Measurements from ENCODE around the gene ORAI3. TPM values are rescaled to one million over a fixed set of nuclear protein-coding genes. Genes with fewer than 3 reads are reported as not detected.
A peak's percentile ranks its signal among the peaks of the same experiment; 100 is the strongest.

The ORAI3 gene
- total RNA-seq, 1 experiment from 2014 or later = 9.0 TPM

DNA sequence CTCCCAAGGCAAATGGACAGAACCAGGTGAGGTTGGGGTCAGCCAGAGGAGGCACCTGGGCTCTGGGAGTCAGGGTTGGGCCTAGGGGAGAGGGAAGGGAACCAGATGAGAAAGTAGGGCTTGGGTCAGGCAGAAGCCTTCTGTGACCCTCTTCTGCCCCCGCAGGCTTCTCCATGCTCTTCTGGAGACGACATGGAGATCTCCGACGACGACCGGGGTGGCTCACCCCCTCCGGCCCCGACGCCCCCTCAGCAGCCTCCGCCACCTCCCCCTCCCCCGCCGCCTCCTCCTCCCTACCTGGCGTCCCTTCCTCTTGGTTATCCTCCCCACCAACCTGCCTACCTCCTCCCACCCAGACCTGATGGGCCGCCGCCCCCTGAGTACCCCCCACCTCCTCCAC is 16.6 kb downstream of the ORAI3 start:
- no peak overlapping the region for H3K4me3 ChIP-seq (replicated peaks in 1 of 2; ENCODE audit: low read depth in 1 of 2, low read length in 2 of 2)
- H3K79me2 ChIP-seq (ENCODE audit: insufficient read depth, low read length) = peaks cover 6% of the 10 kb centered on the region; the same call in 1 of the 2 replicates
- H3K27ac ChIP-seq (ENCODE audit: low read depth, low read length) = no peak overlapping the region
- TF ChIP-seq, protein P1, sequence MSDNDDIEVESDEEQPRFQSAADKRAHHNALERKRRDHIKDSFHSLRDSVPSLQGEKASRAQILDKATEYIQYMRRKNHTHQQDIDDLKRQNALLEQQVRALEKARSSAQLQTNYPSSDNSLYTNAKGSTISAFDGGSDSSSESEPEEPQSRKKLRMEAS (IDR thresholded peaks at IDR 0.05) = no peak
- TF ChIP-seq, protein P2, sequence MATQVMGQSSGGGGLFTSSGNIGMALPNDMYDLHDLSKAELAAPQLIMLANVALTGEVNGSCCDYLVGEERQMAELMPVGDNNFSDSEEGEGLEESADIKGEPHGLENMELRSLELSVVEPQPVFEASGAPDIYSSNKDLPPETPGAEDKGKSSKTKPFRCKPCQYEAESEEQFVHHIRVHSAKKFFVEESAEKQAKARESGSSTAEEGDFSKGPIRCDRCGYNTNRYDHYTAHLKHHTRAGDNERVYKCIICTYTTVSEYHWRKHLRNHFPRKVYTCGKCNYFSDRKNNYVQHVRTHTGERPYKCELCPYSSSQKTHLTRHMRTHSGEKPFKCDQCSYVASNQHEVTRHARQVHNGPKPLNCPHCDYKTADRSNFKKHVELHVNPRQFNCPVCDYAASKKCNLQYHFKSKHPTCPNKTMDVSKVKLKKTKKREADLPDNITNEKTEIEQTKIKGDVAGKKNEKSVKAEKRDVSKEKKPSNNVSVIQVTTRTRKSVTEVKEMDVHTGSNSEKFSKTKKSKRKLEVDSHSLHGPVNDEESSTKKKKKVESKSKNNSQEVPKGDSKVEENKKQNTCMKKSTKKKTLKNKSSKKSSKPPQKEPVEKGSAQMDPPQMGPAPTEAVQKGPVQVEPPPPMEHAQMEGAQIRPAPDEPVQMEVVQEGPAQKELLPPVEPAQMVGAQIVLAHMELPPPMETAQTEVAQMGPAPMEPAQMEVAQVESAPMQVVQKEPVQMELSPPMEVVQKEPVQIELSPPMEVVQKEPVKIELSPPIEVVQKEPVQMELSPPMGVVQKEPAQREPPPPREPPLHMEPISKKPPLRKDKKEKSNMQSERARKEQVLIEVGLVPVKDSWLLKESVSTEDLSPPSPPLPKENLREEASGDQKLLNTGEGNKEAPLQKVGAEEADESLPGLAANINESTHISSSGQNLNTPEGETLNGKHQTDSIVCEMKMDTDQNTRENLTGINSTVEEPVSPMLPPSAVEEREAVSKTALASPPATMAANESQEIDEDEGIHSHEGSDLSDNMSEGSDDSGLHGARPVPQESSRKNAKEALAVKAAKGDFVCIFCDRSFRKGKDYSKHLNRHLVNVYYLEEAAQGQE (IDR thresholded peaks at IDR 0.05; ENCODE audit: low read depth) = no peak
- ChIA-PET RAD21 (ENCODE audit: low non-redundant PET in 1 of 2, low total read pairs in 2 of 2, uncharacterized antibody in 2 of 2, unreplicated experiment in 2 of 2) (no interaction called here), POLR2A (no interaction called here), CTCF (no interaction called here)
- H4K20me1 ChIP-seq (ENCODE audit: insufficient read depth) = no peaks in the 10 kb centered on the region
- ATAC-seq = peak; percentile 47
- no peak for DNase-seq (ENCODE audit: low read depth, low spot score)
- H3K36me3 ChIP-seq (ENCODE audit: control insufficient read depth in 1 of 2, insufficient read depth in 2 of 2, low read length in 2 of 2) = peaks cover 57 to 64% of the 10 kb centered on the region in 2 experiments
- intact Hi-C loops (cut with micrococcal nuclease) = no loop called here
- no peaks in the 10 kb centered on the region for H3K9me3 ChIP-seq (ENCODE audit: control insufficient read depth in 1 of 2, insufficient read depth in 1 of 2, low read depth in 1 of 2, low read length in 2 of 2)
- no peak overlapping the region for H2AFZ ChIP-seq (ENCODE audit: low read depth, low read length, poor library complexity, severe bottlenecking)
- H3K27me3 ChIP-seq (ENCODE audit: insufficient read depth, low read length) = no peaks in the 10 kb centered on the region
- no TSS peak for BruUV-seq (replicated peaks)
- no peaks in the 10 kb centered on the region for H3K9me2 ChIP-seq (ENCODE audit: insufficient read depth)
- no peak overlapping the region for H3K9ac ChIP-seq (ENCODE audit: low read length)
- no peak overlapping the region for H3K4me2 ChIP-seq (ENCODE audit: low read length)
- H3K4me1 ChIP-seq (ENCODE audit: control insufficient read depth in 1 of 2, insufficient read depth in 2 of 2, low read length in 2 of 2) = no peaks in the 10 kb centered on the region

DNA sequence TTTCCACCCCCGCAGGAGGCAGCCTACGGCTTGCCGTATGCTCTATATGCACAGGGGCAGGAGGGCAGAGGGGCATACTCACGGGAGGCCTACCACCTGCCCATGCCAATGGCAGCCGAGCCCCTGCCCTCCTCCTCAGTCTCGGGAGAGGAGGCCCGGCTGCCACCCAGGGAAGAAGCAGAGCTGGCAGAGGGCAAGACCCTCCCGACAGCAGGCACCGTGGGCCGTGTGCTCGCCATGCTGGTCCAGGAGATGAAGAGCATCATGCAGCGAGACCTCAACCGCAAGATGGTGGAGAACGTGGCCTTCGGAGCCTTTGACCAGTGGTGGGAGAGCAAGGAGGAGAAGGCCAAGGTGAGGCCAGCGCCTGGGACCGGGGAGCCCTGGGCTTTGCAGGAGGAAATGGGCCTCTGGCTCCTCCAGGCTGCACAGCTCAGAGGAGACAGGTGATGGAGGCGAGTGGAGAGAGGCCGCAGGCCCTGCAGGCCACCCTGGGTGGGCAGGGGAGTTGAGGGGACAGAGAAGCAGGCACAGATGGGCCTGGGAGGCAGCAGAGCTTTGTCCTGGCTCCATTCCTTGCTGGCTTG is 17.3 kb downstream of the ORAI3 start:
- Histone ChIP-seq H3K9ac (ENCODE audit: low read length) (no peak overlapping the region), H3K9me2 (ENCODE audit: insufficient read depth) (no peaks in the 10 kb centered on the region), H3K4me3 (replicated peaks in 1 of 2; ENCODE audit: low read depth in 1 of 2, low read length in 2 of 2) (no peak overlapping the region), H3K9me3 (ENCODE audit: control insufficient read depth in 1 of 2, insufficient read depth in 1 of 2, low read depth in 1 of 2, low read length in 2 of 2) (no peaks in the 10 kb centered on the region), H3K4me1 (ENCODE audit: control insufficient read depth in 1 of 2, insufficient read depth in 2 of 2, low read length in 2 of 2) (no peaks in the 10 kb centered on the region), H3K27me3 (ENCODE audit: insufficient read depth, low read length) (no peaks in the 10 kb centered on the region), H2AFZ (ENCODE audit: low read depth, low read length, poor library complexity, severe bottlenecking) (no peak overlapping the region), H3K27ac (ENCODE audit: low read depth, low read length) (no peak overlapping the region), H3K79me2 (ENCODE audit: insufficient read depth, low read length) (peaks cover 2% of the 10 kb centered on the region; the same call in 1 of the 2 replicates), H4K20me1 (ENCODE audit: insufficient read depth) (no peaks in the 10 kb centered on the region), H3K4me2 (ENCODE audit: low read length) (no peak overlapping the region), H3K36me3 (ENCODE audit: control insufficient read depth in 1 of 2, insufficient read depth in 2 of 2, low read length in 2 of 2) (peaks cover 54 to 62% of the 10 kb centered on the region in 2 experiments)
- DNase-seq (ENCODE audit: low read depth, low spot score) (no peak), ATAC-seq (no peak)
- intact Hi-C loops (cut with micrococcal nuclease) = no loop called here
- POLR2A ChIA-PET = no interaction called here
- CTCF ChIA-PET = interaction anchor here (0.9 kb wide), 1 partner anchor 19 kb away, joined by 3 read pairs; the partner anchor contains the start of gene HSD3B7
- RAD21 ChIA-PET (ENCODE audit: low non-redundant PET in 1 of 2, low total read pairs in 2 of 2, uncharacterized antibody in 2 of 2, unreplicated experiment in 2 of 2) = no interaction called here
- BruUV-seq (replicated peaks) = no TSS peak
- TF ChIP-seq EGR1 (IDR thresholded peaks at IDR 0.05; ENCODE audit: low read depth) (no peak), ELF1 (IDR thresholded peaks at IDR 0.05; ENCODE audit: borderline replicate concordance, low read depth) (no peak), POLR2AphosphoS5 (IDR thresholded peaks at IDR 0.05; ENCODE audit: low read depth, low read length) (no peak), ZFX (IDR thresholded peaks at IDR 0.05) (no peak), CBX3 (IDR thresholded peaks at IDR 0.05; ENCODE audit: low read depth) (no peak), CEBPB (IDR thresholded peaks at IDR 0.05; ENCODE audit: low read depth) (no peak), YY1 (IDR thresholded peaks at IDR 0.05; ENCODE audit: extremely low read depth, insufficient replicate concordance, low read depth, low read length) (no peak), SRF (IDR thresholded peaks at IDR 0.05; ENCODE audit: low read depth) (no peak)
- TF ChIP-seq, protein P3, sequence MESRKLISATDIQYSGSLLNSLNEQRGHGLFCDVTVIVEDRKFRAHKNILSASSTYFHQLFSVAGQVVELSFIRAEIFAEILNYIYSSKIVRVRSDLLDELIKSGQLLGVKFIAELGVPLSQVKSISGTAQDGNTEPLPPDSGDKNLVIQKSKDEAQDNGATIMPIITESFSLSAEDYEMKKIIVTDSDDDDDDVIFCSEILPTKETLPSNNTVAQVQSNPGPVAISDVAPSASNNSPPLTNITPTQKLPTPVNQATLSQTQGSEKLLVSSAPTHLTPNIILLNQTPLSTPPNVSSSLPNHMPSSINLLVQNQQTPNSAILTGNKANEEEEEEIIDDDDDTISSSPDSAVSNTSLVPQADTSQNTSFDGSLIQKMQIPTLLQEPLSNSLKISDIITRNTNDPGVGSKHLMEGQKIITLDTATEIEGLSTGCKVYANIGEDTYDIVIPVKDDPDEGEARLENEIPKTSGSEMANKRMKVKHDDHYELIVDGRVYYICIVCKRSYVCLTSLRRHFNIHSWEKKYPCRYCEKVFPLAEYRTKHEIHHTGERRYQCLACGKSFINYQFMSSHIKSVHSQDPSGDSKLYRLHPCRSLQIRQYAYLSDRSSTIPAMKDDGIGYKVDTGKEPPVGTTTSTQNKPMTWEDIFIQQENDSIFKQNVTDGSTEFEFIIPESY (IDR thresholded peaks at IDR 0.05; ENCODE audit: extremely low read depth, insufficient replicate concordance, low read length) = no peak
- TF ChIP-seq, protein P4, sequence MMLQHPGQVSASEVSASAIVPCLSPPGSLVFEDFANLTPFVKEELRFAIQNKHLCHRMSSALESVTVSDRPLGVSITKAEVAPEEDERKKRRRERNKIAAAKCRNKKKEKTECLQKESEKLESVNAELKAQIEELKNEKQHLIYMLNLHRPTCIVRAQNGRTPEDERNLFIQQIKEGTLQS (IDR thresholded peaks at IDR 0.05) = no peak
